AG04449 (cell line): ENCODE results near the gene ADAMTS17.
"Not testable (repeated sequence)": the region's sequence is repeated elsewhere in the genome, so short reads cannot be mapped to it uniquely, and the experiment has no call there.

Experiments used
- CTCF ChIA-PET: fragments of 350-600 bp; formaldehyde crosslinking; extraction: SDS; loops from one replicate; lab custom pipeline; 2021; ENCODE audit warnings: antibody characterized with exemption; lab: Yijun Ruan, JAX
- POLR2A ChIA-PET: fragments of 400-600, 350-600 bp; formaldehyde crosslinking; extraction: SDS; loops from one replicate; lab custom pipeline; 2020; ENCODE audit warnings: antibody characterized with exemption, inconsistent platforms; lab: Yijun Ruan, JAX
- DNase-seq: peaks from one replicate; pipeline ENCODE4 v3.0.0-alpha.2; 2010; ENCODE audit warnings: low read depth, low spot score
- H3K4me3 ChIP-seq: 2 replicates; pipeline ENCODE4 v1.5.1; 2011; ENCODE audit warnings: low read depth, mild to moderate bottlenecking, control low read depth, low read length
- TF ChIP-seq, protein P1 (sequence below): IDR thresholded peaks from one replicate; pipeline ENCODE4 v1.5.1; 2011; ENCODE audit warnings: mild to moderate bottlenecking, moderate library complexity, low read length, control low read depth, inconsistent platforms; ENCODE audit not compliant: insufficient read depth; ENCODE audit errors: missing control alignments

ADAMTS17 gene

DNA sequence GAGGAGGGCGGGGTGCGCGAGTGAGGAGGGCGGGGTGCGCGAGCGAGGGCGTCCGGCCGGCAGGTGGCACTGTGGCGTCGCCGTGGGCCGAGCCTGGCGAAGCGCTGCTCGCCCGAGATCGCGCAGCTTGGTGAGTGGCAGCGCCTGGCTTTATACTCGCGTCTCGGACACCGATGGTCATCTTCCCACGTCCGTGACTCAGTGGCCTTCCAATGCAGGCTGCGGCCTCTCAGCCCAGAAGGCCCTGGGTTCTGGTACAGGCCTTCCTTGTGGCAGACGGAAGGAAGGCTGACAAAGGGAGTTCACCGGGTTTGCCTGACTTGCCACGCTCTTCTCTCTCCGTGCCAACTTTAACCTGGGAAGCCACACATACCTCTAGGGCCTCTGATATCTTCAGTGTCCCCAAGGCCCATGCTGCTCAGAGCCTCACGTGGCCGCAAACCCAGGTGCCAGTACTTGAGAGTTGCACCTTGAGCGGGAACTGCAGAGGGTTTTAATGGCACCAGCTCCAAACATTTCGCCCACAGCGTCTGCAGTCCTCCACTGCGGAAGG is 413.3 kb downstream of the ADAMTS17 start:
- peak overlapping the region; percentile 57 for H3K4me3 ChIP-seq
- ChIA-PET POLR2A (no interaction called here), CTCF (interaction anchor here (0.7 to 2.7 kb wide), 7 partner anchors 10 to 643 kb away, joined by 3 to 32 read pairs (median 3); no protein-coding TSS in a partner anchor)
- no peak for DNase-seq
- TF ChIP-seq, protein P1, sequence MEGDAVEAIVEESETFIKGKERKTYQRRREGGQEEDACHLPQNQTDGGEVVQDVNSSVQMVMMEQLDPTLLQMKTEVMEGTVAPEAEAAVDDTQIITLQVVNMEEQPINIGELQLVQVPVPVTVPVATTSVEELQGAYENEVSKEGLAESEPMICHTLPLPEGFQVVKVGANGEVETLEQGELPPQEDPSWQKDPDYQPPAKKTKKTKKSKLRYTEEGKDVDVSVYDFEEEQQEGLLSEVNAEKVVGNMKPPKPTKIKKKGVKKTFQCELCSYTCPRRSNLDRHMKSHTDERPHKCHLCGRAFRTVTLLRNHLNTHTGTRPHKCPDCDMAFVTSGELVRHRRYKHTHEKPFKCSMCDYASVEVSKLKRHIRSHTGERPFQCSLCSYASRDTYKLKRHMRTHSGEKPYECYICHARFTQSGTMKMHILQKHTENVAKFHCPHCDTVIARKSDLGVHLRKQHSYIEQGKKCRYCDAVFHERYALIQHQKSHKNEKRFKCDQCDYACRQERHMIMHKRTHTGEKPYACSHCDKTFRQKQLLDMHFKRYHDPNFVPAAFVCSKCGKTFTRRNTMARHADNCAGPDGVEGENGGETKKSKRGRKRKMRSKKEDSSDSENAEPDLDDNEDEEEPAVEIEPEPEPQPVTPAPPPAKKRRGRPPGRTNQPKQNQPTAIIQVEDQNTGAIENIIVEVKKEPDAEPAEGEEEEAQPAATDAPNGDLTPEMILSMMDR, result peak; percentile 64

DNA sequence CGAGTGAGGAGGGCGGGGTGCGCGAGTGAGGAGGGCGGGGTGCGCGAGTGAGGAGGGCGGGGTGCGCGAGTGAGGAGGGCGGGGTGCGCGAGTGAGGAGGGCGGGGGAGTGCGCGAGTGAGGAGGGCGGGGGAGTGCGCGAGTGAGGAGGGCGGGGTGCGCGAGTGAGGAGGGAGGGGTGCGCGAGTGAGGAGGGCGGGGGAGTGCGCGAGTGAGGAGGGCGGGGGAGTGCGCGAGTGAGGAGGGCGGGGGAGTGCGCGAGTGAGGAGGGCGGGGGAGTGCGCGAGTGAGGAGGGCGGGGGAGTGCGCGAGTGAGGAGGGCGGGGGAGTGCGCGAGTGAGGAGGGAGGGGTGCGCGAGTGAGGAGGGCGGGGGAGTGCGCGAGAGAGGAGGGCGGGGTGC is 415.2 kb downstream of the ADAMTS17 start:
- DNase-seq, POLR2A ChIA-PET, H3K4me3 ChIP-seq, CTCF ChIA-PET: not testable (repeated sequence)

DNA sequence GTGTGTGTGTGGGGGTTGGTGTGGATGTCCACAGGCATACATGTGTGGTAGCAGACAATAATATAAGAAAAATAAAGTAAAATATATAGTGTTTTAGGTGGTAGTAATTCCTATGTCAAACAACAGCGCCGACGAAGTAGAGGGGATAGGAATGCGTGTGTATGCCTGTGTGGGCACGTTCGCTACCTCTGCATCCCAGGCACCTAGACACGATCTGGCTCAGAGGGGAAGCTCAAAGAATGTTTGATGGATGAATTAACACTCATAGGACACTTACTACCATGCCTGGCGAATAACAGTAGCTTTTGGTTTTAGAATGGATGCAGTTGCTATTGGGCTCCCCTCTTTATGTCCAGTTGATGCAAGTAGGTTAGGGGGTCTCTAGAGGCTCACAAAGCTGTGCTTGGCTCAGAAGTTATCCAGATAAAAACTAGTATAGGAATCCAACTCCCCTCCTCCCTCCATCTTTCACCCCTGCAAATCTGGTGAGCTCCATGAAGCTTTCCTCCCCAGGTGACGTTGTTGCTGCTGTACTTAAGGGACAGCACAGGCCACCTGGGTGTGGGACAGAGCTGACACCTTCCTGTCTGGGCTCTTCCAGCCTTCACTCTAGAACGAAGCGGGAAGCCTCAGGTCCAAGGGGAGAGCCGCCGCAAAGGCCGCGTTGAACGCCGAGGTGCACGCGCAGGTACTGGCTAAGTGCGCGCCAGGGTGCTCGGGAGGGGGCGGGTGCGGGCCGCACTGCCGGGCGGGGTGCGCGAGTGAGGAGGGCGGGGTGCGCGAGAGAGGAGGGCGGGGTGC is 415.9 kb downstream of the ADAMTS17 start:
- peak overlapping the region; percentile 20; the same call in 1 of the 2 replicates for H3K4me3 ChIP-seq
- CTCF ChIA-PET, result interaction anchor here (1.1 to 3.2 kb wide), 2 partner anchors 113 to 647 kb away, joined by 4 to 14 read pairs; no protein-coding TSS in a partner anchor
- DNase-seq, result no peak
- POLR2A ChIA-PET, result no interaction called here
- TF ChIP-seq, protein P1, result no peak

DNA sequence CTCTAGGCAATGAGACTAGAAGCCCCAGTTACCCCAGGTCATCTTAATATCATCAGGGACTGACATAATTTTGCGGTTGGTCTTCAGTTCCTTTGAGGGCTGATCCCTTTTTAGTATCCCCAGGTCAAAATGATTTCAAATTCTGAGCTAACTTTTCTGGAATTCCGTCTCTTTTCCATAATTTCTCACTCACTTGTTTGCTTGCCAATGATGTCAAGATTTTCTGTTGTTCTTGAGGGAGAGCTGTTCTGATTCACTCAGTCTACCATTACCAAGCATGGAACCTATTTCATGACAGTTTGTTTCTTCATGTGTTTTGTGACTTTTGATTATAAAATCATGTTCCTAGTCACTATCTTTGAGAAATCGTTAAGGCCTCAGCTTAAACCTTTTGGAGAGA is 418.1 kb downstream of the ADAMTS17 start:
- DNase-seq, result no peak
- H3K4me3 ChIP-seq, result no peak overlapping the region
- ChIA-PET POLR2A (no interaction called here), CTCF (interaction anchor here (3.2 kb wide), 1 partner anchor 649 kb away, joined by 14 read pairs; no protein-coding TSS in a partner anchor)
- TF ChIP-seq, protein P1, result no peak
